Measurements from ENCODE around the gene YWHAQ.

DNA sequence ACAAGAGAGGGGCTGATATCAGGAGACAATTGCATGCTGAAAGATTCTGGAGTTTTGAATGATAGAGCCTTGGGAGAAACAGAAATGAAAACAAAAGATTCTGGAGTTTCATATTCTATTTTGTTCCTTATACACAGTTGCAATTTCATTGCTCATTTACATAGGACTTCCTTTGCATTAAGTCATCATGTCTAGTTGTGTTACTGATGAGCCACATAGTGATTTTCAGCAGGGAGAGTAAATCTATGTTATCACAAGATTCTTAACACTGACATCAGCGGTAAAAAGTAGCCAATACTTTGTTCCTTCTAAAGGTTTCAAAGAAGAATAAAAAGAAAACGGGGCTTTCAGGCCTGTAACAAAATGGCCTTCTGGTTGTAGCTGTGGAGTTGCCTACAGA, 82.3 kb downstream of the YWHAQ start:
- TF ChIP-seq, protein P1, sequence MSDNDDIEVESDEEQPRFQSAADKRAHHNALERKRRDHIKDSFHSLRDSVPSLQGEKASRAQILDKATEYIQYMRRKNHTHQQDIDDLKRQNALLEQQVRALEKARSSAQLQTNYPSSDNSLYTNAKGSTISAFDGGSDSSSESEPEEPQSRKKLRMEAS (IDR thresholded peaks at IDR 0.05), result no peak
- TF ChIP-seq, protein P2, sequence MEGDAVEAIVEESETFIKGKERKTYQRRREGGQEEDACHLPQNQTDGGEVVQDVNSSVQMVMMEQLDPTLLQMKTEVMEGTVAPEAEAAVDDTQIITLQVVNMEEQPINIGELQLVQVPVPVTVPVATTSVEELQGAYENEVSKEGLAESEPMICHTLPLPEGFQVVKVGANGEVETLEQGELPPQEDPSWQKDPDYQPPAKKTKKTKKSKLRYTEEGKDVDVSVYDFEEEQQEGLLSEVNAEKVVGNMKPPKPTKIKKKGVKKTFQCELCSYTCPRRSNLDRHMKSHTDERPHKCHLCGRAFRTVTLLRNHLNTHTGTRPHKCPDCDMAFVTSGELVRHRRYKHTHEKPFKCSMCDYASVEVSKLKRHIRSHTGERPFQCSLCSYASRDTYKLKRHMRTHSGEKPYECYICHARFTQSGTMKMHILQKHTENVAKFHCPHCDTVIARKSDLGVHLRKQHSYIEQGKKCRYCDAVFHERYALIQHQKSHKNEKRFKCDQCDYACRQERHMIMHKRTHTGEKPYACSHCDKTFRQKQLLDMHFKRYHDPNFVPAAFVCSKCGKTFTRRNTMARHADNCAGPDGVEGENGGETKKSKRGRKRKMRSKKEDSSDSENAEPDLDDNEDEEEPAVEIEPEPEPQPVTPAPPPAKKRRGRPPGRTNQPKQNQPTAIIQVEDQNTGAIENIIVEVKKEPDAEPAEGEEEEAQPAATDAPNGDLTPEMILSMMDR (IDR thresholded peaks at IDR 0.05), result no peak
- TF ChIP-seq MAFK (IDR thresholded peaks at IDR 0.05; ENCODE audit: partially characterized antibody) (no peak), POLR2A (IDR thresholded peaks at IDR 0.05; ENCODE audit: low read length) (no peak), PHF8 (IDR thresholded peaks at IDR 0.05; ENCODE audit: borderline replicate concordance, low read depth) (no peak)
- TF ChIP-seq, protein P3, sequence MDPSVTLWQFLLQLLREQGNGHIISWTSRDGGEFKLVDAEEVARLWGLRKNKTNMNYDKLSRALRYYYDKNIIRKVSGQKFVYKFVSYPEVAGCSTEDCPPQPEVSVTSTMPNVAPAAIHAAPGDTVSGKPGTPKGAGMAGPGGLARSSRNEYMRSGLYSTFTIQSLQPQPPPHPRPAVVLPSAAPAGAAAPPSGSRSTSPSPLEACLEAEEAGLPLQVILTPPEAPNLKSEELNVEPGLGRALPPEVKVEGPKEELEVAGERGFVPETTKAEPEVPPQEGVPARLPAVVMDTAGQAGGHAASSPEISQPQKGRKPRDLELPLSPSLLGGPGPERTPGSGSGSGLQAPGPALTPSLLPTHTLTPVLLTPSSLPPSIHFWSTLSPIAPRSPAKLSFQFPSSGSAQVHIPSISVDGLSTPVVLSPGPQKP (IDR thresholded peaks at IDR 0.05; ENCODE audit: low read depth, low read length), result no peak
- TF ChIP-seq, protein P4, sequence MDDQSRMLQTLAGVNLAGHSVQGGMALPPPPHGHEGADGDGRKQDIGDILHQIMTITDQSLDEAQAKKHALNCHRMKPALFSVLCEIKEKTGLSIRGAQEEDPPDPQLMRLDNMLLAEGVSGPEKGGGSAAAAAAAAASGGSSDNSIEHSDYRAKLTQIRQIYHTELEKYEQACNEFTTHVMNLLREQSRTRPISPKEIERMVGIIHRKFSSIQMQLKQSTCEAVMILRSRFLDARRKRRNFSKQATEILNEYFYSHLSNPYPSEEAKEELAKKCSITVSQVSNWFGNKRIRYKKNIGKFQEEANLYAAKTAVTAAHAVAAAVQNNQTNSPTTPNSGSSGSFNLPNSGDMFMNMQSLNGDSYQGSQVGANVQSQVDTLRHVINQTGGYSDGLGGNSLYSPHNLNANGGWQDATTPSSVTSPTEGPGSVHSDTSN (IDR thresholded peaks at IDR 0.05), result no peak
